CD4-positive, alpha-beta T cell (primary cell): Measurements from ENCODE around the gene CTNNA2. TPM values are rescaled to one million over a fixed set of nuclear protein-coding genes. Genes with fewer than 3 reads are reported as not detected.

ENCODE experiments used
- ATAC-seq: fragments of 200-7000 bp; cut with Tn5 transposase; one replicate; pipeline ENCODE4 v1.10.0; 2022; ENCODE audit warnings: mild to moderate bottlenecking; ENCODE audit not compliant: poor library complexity
- CTCF ChIA-PET: fragments of 350-600 bp; sonication (Branson Sonifier 250); formaldehyde crosslinking; loops from one replicate; lab custom pipeline; 2021; ENCODE audit warnings: antibody characterized with exemption, inconsistent platforms; lab: Charles Lee
- POLR2A ChIA-PET: fragments of 350-600 bp; sonication (Branson Sonifier 250); formaldehyde crosslinking; loops from one replicate; lab custom pipeline; 2021; ENCODE audit warnings: antibody characterized with exemption, inconsistent platforms; lab: Charles Lee
- DNase-seq, 14 experiments: peaks; one replicate each; pipeline ENCODE4 v3.0.0-alpha.2; 2013 to 2020; ENCODE audit warnings: mixed read lengths in 2 of 14
- H3K27ac ChIP-seq, 2 donors: one replicate each; pipeline versions ENCODE4 v1.5.1 to v1.7.0; 2013; ENCODE audit warnings: low read length in 2 of 2, low read depth in 1 of 2, mild to moderate bottlenecking in 1 of 2
- H3K27me3 ChIP-seq, 2 experiments: 1 replicate in 1 of 2; 2 replicates in 1 of 2; pipeline versions ENCODE4 v1.6.1 to v1.7.0; 2013; ENCODE audit warnings: low read length in 2 of 2, control low read depth in 1 of 2, mild to moderate bottlenecking in 1 of 2, moderate library complexity in 1 of 2; ENCODE audit not compliant: insufficient read depth in 2 of 2, control insufficient read depth in 1 of 2
- H3K36me3 ChIP-seq: one replicate; pipeline ENCODE4 v1.6.1; 2013; ENCODE audit warnings: low read length, control low read depth; ENCODE audit not compliant: insufficient read depth
- H3K4me1 ChIP-seq: one replicate; pipeline ENCODE4 v1.6.1; 2013; ENCODE audit warnings: low read length, control low read depth; ENCODE audit not compliant: insufficient read depth
- H3K4me3 ChIP-seq: one replicate; pipeline ENCODE4 v1.5.1; 2013; ENCODE audit warnings: mild to moderate bottlenecking, low read length, moderate library complexity
- H3K9me3 ChIP-seq, 2 experiments: 1 replicate in 1 of 2; 2 replicates in 1 of 2; pipeline versions ENCODE4 v1.6.1 to v1.7.0; 2013; ENCODE audit warnings: low read length in 2 of 2, mild to moderate bottlenecking in 2 of 2, control low read depth in 1 of 2, moderate library complexity in 1 of 2; ENCODE audit not compliant: control insufficient read depth in 1 of 2, insufficient read depth in 1 of 2
- H3K27ac Mint-ChIP-seq: one replicate; pipeline ENCODE4 v1.8.0; 2020; ENCODE audit warnings: mixed read lengths
- H3K27me3 Mint-ChIP-seq: one replicate; pipeline ENCODE4 v1.8.0; 2021; ENCODE audit warnings: mixed read lengths
- H3K36me3 Mint-ChIP-seq: one replicate; pipeline ENCODE4 v1.8.0; 2021; ENCODE audit warnings: low read depth, mixed read lengths
- H3K4me1 Mint-ChIP-seq: one replicate; pipeline ENCODE4 v1.8.0; 2021; ENCODE audit warnings: low read depth, mixed read lengths
- H3K4me3 Mint-ChIP-seq: one replicate; pipeline ENCODE4 v1.8.0; 2020; ENCODE audit warnings: mild to moderate bottlenecking, mixed read lengths
- H3K9me3 Mint-ChIP-seq: one replicate; pipeline ENCODE4 v1.8.0; 2020; ENCODE audit warnings: mixed read lengths
- CTCF ChIP-seq: fragments of 200-600 bp; IDR thresholded peaks from one replicate; pipeline ENCODE4 v1.8.0; 2022; ENCODE audit warnings: antibody characterized with exemption, mild to moderate bottlenecking
- intact Hi-C, 2 experiments: fragments of 100-400 bp; cut with DNase I in 1 of 2; cut with micrococcal nuclease in 1 of 2; formaldehyde crosslinking; loops; one replicate each; pipeline versions ENCODE4 v1.15.1 to v1.9.0; 2023 to 2025; cut with DNase I, micrococcal nuclease
- total RNA-seq, 174 experiments: library from RNA in 2 of 174; stranded (reverse) in 2 of 174; gene quantifications; one replicate each; pipeline ENCODE4 v1.2.3 and lab custom pipeline; 2021 to 2026

The CTNNA2 gene
- total RNA-seq, 2 experiments from 2014 or later: not detected

- CTCF ChIA-PET: no interaction called here
- H3K27me3 Mint-ChIP-seq: no peaks in the 10 kb centered on the region
- Histone ChIP-seq H3K4me1 (no peaks in the 10 kb centered on the region), H3K27me3 (no peaks in the 10 kb centered on the region), H3K36me3 (no peaks in the 10 kb centered on the region), H3K9me3 (peaks cover 0 to 3% of the 10 kb centered on the region in 2 experiments), H3K4me3 (no peak overlapping the region), H3K27ac (no peak overlapping the region)
- intact Hi-C loops: no loop called here
- H3K4me3 Mint-ChIP-seq: no peak overlapping the region
- DNase-seq (no peak), ATAC-seq (no peak)
- TF ChIP-seq CTCF: no peak
- POLR2A ChIA-PET: no interaction called here
- peaks cover 15% of the 10 kb centered on the region for H3K9me3 Mint-ChIP-seq
- no peak overlapping the region for H3K27ac Mint-ChIP-seq
- H3K4me1 Mint-ChIP-seq: no peaks in the 10 kb centered on the region
- no peaks in the 10 kb centered on the region for H3K36me3 Mint-ChIP-seq
Observed at GRCh38 chr2:80380736-80381135, 867.9 kb downstream of the CTNNA2 start.

GRCh38 chr2:80381666-80382065 is 868.8 kb downstream of the CTNNA2 start:
- no peak for TF ChIP-seq CTCF
- no peak for ATAC-seq
- peaks cover 11% of the 10 kb centered on the region for H3K9me3 Mint-ChIP-seq
- POLR2A ChIA-PET: no interaction called here
- H3K4me3 Mint-ChIP-seq: no peak overlapping the region
- no peaks in the 10 kb centered on the region for H3K4me1 ChIP-seq
- no peaks in the 10 kb centered on the region for H3K4me1 Mint-ChIP-seq
- H3K27ac ChIP-seq: no peak overlapping the region
- no peaks in the 10 kb centered on the region for H3K27me3 ChIP-seq
- no peak overlapping the region for H3K27ac Mint-ChIP-seq
- peaks cover 0 to 3% of the 10 kb centered on the region in 2 experiments for H3K9me3 ChIP-seq
- no peak overlapping the region for H3K4me3 ChIP-seq
- H3K36me3 ChIP-seq: no peaks in the 10 kb centered on the region
- no peaks in the 10 kb centered on the region for H3K27me3 Mint-ChIP-seq
- CTCF ChIA-PET: no interaction called here
- no peaks in the 10 kb centered on the region for H3K36me3 Mint-ChIP-seq
- no peak for DNase-seq
- intact Hi-C loops: no loop called here

GRCh38 chr2:80392441-80392840 is 879.6 kb downstream of the CTNNA2 start:
- H3K9me3 ChIP-seq: no peaks in the 10 kb centered on the region
- H3K27ac Mint-ChIP-seq: no peak overlapping the region
- H3K27me3 Mint-ChIP-seq: no peaks in the 10 kb centered on the region
- no peaks in the 10 kb centered on the region for H3K4me1 Mint-ChIP-seq
- ChIA-PET POLR2A (no interaction called here), CTCF (no interaction called here)
- no peaks in the 10 kb centered on the region for H3K36me3 Mint-ChIP-seq
- intact Hi-C loops: no loop called here
- H3K27me3 ChIP-seq: no peaks in the 10 kb centered on the region
- no peaks in the 10 kb centered on the region for H3K36me3 ChIP-seq
- H3K27ac ChIP-seq: no peak overlapping the region
- H3K4me3 ChIP-seq: no peak overlapping the region
- DNase-seq: no peak
- no peak for ATAC-seq
- H3K4me3 Mint-ChIP-seq: no peak overlapping the region
- TF ChIP-seq CTCF: no peak
- peaks cover 12% of the 10 kb centered on the region for H3K9me3 Mint-ChIP-seq
- H3K4me1 ChIP-seq: no peaks in the 10 kb centered on the region
